OCI-LY7 (cell line): ENCODE data around the gene OGDH.

Source experiments
- EZH2phosphoT487 ChIP-seq: fragments of 200-600 bp; sonication (generic); IDR thresholded peaks from 2 replicates; pipeline ENCODE4 v1.6.1; 2018; ENCODE audit warnings: low read depth, borderline replicate concordance, mild to moderate bottlenecking, mixed run types, antibody characterized with exemption, low read length, moderate library complexity, mixed read lengths
- TF ChIP-seq, protein P1 (sequence below): fragments of 200-600 bp; sonication (generic); conservative IDR thresholded peaks from 2 replicates; pipeline ENCODE4 v1.5.1; 2014; ENCODE audit warnings: mild to moderate bottlenecking, antibody characterized with exemption, low read length, moderate library complexity, mixed read lengths

- TF ChIP-seq, protein P1, sequence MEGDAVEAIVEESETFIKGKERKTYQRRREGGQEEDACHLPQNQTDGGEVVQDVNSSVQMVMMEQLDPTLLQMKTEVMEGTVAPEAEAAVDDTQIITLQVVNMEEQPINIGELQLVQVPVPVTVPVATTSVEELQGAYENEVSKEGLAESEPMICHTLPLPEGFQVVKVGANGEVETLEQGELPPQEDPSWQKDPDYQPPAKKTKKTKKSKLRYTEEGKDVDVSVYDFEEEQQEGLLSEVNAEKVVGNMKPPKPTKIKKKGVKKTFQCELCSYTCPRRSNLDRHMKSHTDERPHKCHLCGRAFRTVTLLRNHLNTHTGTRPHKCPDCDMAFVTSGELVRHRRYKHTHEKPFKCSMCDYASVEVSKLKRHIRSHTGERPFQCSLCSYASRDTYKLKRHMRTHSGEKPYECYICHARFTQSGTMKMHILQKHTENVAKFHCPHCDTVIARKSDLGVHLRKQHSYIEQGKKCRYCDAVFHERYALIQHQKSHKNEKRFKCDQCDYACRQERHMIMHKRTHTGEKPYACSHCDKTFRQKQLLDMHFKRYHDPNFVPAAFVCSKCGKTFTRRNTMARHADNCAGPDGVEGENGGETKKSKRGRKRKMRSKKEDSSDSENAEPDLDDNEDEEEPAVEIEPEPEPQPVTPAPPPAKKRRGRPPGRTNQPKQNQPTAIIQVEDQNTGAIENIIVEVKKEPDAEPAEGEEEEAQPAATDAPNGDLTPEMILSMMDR: no peak
- TF ChIP-seq EZH2phosphoT487: no peak
Measured at GRCh38 chr7:44617225-44617890, 10.9 kb downstream of the OGDH start.
